ENCODE measurements around the gene FIBIN.
"Not testable (repeated sequence)": the region's sequence is repeated elsewhere in the genome, so short reads cannot be mapped to it uniquely, and the experiment has no call there.

The FIBIN gene

DNA sequence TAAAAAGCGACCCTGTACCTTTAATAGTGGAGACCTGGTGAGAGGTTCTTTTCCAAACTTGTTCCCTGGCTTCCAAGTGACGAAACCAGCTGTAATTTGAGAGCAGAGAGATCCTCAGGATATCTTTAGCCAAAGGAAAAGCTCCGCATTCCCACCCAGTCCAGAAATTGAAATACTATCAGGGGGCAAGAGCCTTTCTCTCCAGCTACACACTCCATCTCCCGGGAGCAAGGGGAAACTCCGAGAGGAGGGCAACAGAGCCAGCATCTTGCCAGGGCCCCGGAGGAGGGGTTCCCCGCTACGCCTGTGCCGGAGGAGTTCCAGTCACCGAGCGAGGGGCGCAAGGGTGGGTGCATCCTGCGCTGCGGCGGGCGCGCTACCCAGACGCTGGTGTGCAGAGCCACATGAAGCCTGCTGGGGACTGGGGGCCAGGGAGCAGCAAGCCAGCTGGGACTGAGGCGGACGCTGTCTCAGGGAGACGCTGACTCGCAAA is at the start of gene FIBIN:
TSS of gene FIBIN (plus strand) at position 148 of the 493 bp plus-strand sequence. CDS start 415 bp downstream, outside the sequence.
- DNase-seq (ENCODE audit: low spot score), result no peak

DNA sequence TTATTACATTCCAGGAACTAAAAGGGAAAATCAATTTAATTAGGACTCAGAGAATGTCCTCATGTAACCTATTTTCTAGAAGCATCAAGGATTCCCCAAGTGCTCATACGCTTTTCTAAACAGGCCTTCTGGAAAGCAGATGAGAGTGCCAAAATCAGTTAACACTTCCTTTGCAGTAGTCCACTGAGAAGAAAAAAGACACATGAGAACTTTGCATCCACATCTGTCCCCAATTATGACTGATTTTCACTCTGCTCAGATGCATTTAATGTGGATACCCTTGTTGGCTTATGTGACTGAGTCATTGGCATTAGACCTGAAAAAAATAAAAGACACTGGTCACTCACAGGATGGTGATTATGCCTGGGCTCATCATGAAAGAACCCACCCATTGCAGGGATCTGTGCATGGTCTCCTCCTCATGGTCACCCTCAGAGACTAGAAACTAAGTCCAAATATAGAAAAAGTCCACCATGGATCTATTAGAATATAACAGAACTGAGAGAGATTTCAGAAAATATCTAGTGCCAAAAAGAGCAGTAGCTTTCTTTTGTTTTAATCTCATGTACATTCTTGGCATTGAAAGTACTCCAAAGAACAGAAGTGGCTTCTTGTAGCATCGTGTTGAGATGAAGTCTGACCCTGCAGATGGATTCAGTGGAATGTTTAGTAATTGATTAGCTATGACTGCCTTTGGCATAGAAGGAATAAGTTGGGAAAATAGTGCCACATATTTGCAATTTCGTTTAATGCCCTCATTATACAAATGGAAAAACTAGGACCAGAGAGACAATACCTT is 48.8 kb upstream of the FIBIN start:
- DNase-seq (ENCODE audit: low spot score), result no peak

- DNase-seq (ENCODE audit: low spot score), result no peak
Observed at GRCh38 chr11:26946257-26946716, 47.6 kb upstream of the FIBIN start.

DNA sequence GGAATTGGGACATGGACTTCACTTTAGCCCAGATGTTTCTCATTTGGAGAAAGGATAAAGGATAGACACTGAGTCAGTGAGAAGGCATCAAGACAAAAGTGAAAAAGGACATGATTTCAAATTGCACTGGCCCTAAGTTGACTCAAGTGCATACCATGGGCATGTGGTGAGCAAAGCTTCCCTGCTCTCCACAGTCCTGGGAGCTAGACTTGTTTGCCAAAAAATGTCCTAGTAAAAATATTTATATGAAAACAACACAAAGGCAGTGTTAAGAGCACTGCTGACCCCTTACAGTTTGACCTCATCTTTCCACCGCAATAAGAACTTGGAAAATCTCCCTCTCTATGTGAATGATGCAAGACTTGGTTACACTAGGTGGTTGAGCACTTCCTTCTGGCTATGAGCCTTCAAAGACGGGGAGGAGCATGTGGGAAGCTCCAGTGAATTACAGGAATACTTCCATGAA is 46.5 kb upstream of the FIBIN start:
- no peak for DNase-seq (ENCODE audit: low spot score)

GRCh38 chr11:26947904-26948639 is 45.8 kb upstream of the FIBIN start:
- no peak for DNase-seq (ENCODE audit: low spot score)

DNA sequence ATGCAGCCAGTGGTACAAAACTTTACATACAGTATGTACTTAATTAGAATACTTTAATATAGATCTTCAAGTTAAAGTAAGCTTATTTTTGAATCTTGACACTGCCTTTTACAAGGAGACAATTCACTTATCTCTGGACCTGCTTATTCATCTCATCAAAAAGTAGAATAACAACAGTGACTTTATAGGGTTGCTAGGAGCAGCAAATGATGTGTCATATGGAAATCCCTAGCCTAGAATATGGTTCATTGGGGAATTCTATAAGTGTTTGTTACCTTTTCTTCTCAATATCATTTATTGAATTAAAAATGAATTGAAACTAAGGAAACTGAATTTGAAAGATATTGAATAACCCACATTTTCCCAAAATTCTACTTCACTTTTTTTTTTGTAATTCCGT is 45.0 kb upstream of the FIBIN start:
- DNase-seq (ENCODE audit: low spot score), result no peak

GRCh38 chr11:26949846-26950245 is 44.1 kb upstream of the FIBIN start:
- DNase-seq (ENCODE audit: low spot score), result no peak

- no peak for DNase-seq (ENCODE audit: low spot score)
Observed at GRCh38 chr11:26950260-26950719, 43.6 kb upstream of the FIBIN start.

- no peak for DNase-seq (ENCODE audit: low spot score)
Observed at GRCh38 chr11:26951809-26952515, 42.0 kb upstream of the FIBIN start.

DNA sequence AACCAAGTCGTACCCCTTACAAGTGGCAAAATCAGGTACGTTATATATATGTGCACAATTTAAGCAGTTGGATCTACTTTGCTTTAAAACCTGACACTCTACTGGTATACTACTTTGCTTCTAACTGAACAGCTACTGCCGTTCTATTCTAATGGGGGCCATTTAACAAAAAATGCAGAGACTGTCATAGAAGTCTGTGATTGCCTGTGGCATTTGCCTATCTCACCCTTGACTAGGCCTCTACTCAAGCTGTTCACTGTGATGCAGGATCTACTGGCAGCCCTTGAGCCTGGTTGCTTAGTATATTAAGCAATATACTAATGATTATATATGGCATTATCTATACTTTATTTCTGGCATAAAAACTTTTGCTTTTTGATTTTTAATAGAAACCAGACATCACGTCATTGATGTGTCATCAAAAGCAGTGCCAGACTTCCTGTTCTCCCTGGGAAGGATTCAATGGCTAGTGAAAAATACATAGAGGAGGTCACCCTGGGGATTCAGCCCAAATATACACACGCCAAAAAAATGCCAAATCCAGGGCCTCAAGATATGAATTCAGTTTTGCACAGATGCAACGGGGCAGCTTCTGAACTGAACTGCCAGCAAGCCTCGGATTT is 40.0 kb upstream of the FIBIN start:
- no peak for DNase-seq (ENCODE audit: low spot score)

DNA sequence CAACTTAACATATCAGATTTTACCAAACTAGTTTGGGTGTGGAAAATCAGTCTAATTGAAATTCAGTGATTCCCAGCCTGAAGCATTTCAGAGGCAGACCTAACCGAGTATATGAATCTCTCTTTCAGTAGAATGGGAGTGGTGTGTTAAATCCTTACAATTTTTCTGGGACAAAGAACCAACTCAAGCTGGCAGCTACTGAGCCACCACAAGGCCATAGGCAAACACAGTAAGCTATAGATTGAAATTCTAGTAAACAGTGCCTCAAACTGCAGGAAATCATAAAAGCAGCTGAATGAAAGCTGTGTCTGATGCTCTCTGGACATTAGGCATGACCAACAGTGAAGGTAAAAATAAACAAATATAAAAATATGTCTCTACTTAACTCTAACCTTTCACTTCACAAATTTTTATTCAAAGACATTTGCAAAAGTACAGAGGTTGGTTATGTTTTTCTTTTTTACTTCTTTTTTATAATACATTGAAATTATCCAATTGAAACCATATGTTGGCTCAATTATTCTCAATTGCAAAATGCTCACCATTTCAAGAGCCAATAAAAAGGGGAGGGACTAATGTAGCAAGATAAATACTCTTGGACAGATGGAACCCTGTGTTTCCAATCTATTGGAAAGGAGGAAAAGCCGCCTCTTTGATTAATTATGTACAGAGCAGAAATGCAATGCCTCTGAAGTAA is 35.8 kb upstream of the FIBIN start:
- no peak for DNase-seq (ENCODE audit: low spot score)

DNA sequence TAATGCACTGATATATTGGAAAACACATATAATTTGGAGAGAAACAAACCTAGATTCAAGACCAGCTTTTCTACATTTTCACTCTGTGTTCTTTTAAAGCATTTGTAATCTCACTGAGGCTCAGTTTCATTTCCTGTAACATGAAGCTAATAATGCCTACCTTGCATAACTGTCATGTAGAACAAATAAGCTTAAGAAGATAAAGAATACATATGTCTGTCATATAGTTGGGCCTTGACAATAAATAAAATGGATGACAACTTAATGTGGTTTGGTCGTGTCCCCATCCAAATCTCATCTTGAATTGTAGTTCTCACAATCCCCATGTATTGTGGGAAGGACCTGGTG is 35.2 kb upstream of the FIBIN start:
- no peak for DNase-seq (ENCODE audit: low spot score)

DNA sequence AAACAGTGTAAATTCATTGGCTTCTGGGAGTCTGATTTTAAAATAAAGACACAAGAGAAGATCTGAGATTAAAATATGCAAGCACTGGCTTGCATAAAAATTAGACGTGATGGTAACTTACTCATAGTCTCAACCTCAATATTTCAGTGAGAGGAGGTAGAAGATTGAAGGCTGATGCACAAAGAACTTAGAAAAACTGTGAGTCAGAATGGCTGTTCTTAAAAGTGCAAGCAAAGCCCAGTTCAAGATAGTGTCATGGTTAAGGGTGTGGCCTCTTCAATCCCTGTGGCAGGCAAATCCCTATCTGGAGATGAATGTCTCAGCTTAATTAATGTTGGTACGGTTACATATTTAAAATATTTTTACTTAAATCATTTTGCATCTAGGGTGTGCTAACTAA is 33.6 kb upstream of the FIBIN start:
- DNase-seq (ENCODE audit: low spot score), result no peak

GRCh38 chr11:26963764-26964163 is 30.1 kb upstream of the FIBIN start:
- DNase-seq (ENCODE audit: low spot score), result no peak

- no peak for DNase-seq (ENCODE audit: low spot score)
Observed at GRCh38 chr11:26964339-26964738, 29.6 kb upstream of the FIBIN start.

DNA sequence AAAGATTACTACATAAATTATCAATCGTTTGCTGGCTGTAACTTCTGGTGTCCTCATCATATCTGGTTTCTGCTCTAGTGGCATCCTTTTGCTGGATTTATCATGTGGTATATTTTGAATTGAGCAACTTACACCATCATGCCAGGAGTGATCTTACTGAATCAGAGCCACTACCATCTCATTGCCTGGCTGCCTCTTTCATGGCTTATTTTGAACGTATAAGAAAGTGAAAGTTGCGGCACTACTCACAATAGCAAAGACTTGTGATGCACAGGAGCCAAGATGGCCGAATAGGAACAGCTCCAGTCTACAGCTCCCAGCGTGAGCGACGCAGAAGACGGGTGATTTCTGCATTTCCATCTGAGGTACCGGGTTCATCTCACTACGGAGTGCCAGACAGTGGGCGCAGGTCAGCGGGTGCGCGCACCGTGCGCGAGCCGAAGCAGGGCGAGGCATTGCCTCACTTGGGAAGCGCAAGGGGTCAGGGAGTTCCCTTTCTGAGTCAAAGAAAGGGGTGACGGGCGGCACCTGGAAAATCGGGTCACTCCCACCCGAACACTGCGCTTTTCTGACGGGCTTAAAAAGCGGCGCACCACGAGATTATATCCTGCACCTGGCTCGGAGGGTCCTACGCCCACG is 28.9 kb upstream of the FIBIN start:
- DNase-seq (ENCODE audit: low spot score), result not testable (repeated sequence)

- DNase-seq (ENCODE audit: low spot score), result no peak
Observed at GRCh38 chr11:26971961-26972360, 22.0 kb upstream of the FIBIN start.

DNA sequence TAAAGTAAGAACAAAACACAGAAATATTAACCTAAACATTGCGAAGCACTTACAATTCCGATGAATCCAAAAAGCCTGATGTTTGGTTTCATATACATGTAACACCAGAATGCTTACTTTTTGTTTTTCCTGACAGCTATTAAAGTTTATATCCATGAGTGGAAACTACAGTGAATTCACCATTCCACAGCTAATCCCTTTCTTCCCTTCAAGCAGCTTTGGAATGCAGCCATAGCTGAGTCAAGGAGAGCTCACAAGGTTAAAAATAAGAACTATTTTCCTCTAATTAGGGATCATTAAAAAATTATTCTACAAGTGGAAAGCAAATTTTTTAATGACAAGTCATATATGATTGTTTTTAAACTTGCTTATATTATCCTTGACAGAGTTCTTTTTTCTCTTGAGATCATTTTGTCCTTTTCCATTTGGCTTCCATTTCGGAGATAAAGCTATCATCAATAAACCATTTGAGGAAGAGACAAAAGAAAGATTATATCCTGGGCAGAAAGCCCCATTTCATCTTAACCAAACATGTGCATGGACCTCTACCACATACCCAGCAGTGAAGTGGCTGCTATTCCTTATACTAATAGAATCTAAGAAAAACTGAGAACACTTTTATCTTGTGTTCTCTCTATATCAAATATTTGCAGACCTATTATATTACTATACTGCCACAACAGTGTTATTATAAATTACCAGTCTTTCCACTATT is 19.7 kb upstream of the FIBIN start:
- no peak for DNase-seq (ENCODE audit: low spot score)

GRCh38 chr11:26974996-26975395 is 18.9 kb upstream of the FIBIN start:
- no peak for DNase-seq (ENCODE audit: low spot score)

DNA sequence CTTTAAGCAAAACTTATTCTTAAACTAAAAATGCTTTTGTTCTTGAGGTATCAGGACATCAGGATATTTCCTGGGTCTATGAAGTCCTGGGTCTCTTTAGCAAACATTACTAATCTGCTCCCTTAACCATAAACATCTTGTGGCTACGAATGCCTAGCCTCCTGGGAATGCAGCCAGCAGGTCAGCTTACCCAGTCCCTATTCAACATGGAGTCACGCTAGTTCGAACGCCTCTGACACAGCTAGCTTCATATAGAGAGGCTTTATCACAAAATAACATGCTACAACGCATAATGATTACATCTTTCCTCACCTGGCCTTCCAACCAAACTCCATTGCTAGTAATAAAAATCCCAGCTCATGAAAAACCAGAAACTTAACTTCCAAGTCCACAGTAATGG is 17.5 kb upstream of the FIBIN start:
- no peak for DNase-seq (ENCODE audit: low spot score)
